ENCODE results near the gene STK32B.

DNA sequence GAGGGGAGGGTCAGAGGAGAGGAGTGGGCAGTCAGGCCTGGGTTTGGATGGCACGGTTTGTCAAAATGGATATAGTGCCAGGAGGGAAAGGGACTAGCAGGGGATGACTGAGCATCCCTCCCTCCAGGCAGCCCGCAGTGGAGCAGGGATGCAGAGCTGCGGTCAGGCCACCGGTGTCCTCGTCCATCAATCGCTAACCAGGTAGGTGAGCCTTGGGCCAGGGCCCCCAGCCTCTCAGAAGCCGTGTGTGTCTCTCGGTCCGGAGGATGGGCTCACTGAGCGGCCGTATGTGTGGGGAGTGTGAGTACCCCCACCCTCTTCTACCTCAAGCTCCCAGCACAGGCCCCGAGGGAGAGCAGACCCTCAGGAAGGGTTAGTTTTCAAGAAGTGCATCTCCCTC lies 31.5 kb upstream of the STK32B start:
- TF ChIP-seq POLR2A (IDR thresholded peaks at IDR 0.05) = no peak
- TF ChIP-seq CTCF (IDR thresholded peaks at IDR 0.05) = no peak

All from stomach (tissue), 4 donors.